Gastroesophageal sphincter (tissue), 4 donors: ENCODE data around the gene DCAF10. TPM values are rescaled to one million over a fixed set of nuclear protein-coding genes. Genes with fewer than 3 reads are reported as not detected.
"Not testable (repeated sequence)": the region's sequence is repeated elsewhere in the genome, so short reads cannot be mapped to it uniquely, and the experiment has no call there.

ENCODE experiments used
- ATAC-seq: fragments of 150-250 bp; one replicate; pipeline ENCODE4 v1.9.1; 2016; ENCODE audit warnings: mild to moderate bottlenecking, moderate library complexity
- H3K27ac ChIP-seq, 4 donors: fragments of 200-600 bp; sonication (generic) in 3 of 4; 1 replicate in 3 of 4; 2 replicates in 1 of 4; pipeline ENCODE4 v1.5.1; 2016 to 2019
- H3K27me3 ChIP-seq: fragments of 200-600 bp; sonication (generic); one replicate; pipeline ENCODE4 v1.5.1; 2019
- H3K36me3 ChIP-seq, 2 donors: fragments of 200-600 bp; sonication (generic); one replicate each; pipeline ENCODE4 v1.5.1; 2019; ENCODE audit warnings: control low read depth in 1 of 2
- H3K4me1 ChIP-seq, 3 donors: fragments of 200-600 bp; sonication (generic); 1 replicate in 2 of 3; 2 replicates in 1 of 3; pipeline ENCODE4 v1.5.1; 2016 to 2019; ENCODE audit warnings: control low read depth in 2 of 3
- H3K4me3 ChIP-seq, 2 donors: fragments of 200-600 bp; sonication (generic); one replicate each; pipeline ENCODE4 v1.5.1; 2019; ENCODE audit warnings: mild to moderate bottlenecking in 1 of 2, moderate library complexity in 1 of 2
- H3K9me3 ChIP-seq, 3 donors: fragments of 200-600 bp; sonication (generic); one replicate each; pipeline ENCODE4 v1.5.1; 2017 to 2019; ENCODE audit warnings: control low read depth in 2 of 3
- EP300 ChIP-seq: sonication (generic); formaldehyde crosslinking; IDR thresholded peaks from one replicate; pipeline ENCODE4 v1.6.1; 2017; ENCODE audit warnings: antibody characterized with exemption, mild to moderate bottlenecking
- POLR2A ChIP-seq, 2 donors: fragments of 450-650 bp; IDR thresholded peaks; one replicate each; pipeline ENCODE4 v1.6.1; 2017; ENCODE audit warnings: antibody characterized with exemption in 2 of 2, mild to moderate bottlenecking in 2 of 2, moderate library complexity in 1 of 2
- POLR2AphosphoS5 ChIP-seq: sonication (generic); formaldehyde crosslinking; IDR thresholded peaks from one replicate; pipeline ENCODE4 v1.6.1; 2017; ENCODE audit warnings: antibody characterized with exemption
- WGBS, 2 donors: methylation state at CpG; one replicate each; pipeline ENCODE4 v1.1.5; 2018; ENCODE audit warnings: low coverage in 1 of 2; 5-methylcytosine and 5-hydroxymethylcytosine counted together
- total RNA-seq, 4 donors: library from RNA; depleted of rRNA; stranded (reverse); fragments of >200 nt; gene quantifications; one replicate each; pipeline ENCODE4 v1.1.0, GENCODE V29; 2016
- TF ChIP-seq, protein P1 (sequence below), 4 experiments: fragments of 200-600 bp in 2 of 4; fragments of 450-650 bp in 2 of 4; sonication (generic) in 1 of 4; IDR thresholded peaks; one replicate each; pipeline ENCODE4 v1.5.1; 2017 to 2019; ENCODE audit warnings: antibody characterized with exemption in 4 of 4, mild to moderate bottlenecking in 2 of 4, moderate library complexity in 2 of 4

The DCAF10 gene
- total RNA-seq, 4 donors from 2014 or later = 20.6 to 37.4 (median 30.1) TPM

DNA sequence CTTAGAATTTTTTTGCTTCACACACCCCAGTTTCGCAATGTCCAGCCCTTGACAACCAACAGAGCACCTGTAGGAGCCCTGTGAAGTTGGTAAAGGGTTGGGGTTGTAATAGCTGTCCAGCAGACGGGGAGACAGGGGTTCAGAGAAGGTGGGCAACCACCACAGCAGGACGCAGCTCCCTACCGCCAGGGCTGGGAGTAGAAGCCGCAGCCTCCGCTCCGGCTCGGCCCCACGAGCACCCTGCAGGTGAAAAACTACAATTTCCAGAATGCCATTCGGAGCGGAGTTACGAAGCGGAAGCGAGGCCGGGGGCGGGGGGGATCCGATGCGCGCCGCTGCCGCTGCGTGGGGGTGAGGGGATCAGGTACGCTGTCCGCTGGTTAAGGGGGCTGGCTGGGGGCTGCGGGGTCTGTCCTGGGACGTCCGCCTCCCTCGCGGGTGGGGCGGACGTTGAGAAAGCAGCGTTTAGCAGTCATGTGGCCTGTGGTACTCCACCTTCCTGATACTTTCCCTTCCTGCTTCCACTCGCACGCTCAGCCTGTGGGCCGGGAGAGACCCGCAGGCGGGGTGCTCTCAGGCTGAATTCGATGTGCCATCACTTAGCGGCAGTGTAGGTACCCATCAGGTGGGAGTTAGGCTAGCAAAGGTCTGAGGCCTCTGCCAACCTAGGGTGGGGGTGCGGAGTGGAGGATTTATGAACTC is 47.0 kb upstream of the DCAF10 start, which contains the start of gene TRMT10B:
TRMT10B (plus strand) TSS at position 317 of the 702 bp plus-strand sequence. CDS start 8,127 bp downstream, outside the sequence.
- H3K27ac ChIP-seq = peak within 1 kb of the TSS; percentile 56 to 85 (median 84)
- peak within 1 kb of the TSS; percentile 72 to 96 for H3K4me3 ChIP-seq
- H3K9me3 ChIP-seq = no peaks in the 10 kb centered on the region
- H3K4me1 ChIP-seq = peaks cover 0 to 21% (median 0%) of the 10 kb centered on the region in 3 donors
- ATAC-seq = peak; percentile 92
- no peaks in the 10 kb centered on the region for H3K36me3 ChIP-seq
- H3K27me3 ChIP-seq = no peaks in the 10 kb centered on the region
- 0% methylated on average over 2 to 14 of the region's 40 CpGs for WGBS, 2 donors
- TF ChIP-seq, protein P1, sequence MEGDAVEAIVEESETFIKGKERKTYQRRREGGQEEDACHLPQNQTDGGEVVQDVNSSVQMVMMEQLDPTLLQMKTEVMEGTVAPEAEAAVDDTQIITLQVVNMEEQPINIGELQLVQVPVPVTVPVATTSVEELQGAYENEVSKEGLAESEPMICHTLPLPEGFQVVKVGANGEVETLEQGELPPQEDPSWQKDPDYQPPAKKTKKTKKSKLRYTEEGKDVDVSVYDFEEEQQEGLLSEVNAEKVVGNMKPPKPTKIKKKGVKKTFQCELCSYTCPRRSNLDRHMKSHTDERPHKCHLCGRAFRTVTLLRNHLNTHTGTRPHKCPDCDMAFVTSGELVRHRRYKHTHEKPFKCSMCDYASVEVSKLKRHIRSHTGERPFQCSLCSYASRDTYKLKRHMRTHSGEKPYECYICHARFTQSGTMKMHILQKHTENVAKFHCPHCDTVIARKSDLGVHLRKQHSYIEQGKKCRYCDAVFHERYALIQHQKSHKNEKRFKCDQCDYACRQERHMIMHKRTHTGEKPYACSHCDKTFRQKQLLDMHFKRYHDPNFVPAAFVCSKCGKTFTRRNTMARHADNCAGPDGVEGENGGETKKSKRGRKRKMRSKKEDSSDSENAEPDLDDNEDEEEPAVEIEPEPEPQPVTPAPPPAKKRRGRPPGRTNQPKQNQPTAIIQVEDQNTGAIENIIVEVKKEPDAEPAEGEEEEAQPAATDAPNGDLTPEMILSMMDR (IDR thresholded peaks at IDR 0.05) = peak in 2 of 4 experiments; percentile 10 to 27
- TF ChIP-seq POLR2AphosphoS5 = no peak
- TF ChIP-seq EP300 = no peak
- peak in 1 of 2 donors; percentile 31 for TF ChIP-seq POLR2A (IDR thresholded peaks at IDR 0.05)

DNA sequence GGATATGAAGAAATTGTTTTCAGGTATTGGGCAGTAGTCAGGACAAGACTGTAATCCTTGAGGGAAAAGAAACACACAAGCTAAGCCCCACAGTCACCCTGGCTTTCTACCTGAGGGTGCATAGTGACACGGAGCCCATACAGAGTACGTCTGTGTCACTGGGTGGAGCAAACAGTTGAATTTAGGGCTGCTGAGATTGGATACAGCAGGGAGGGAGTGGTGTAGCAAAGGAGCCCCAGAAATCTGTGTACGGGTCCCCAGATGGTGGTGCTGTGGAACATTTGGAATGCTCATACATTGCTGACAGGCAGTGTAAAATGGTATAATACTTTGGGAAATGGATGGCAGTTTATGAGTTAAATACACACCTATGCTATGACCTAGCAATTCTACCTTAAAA is 41.9 kb upstream of the DCAF10 start:
- WGBS, 2 donors = 59 to 81% methylated on average over 2 to 3 of the region's 3 CpGs
- Histone ChIP-seq H3K36me3 (peaks cover 0 to 14% of the 10 kb centered on the region in 2 donors), H3K4me3 (no peak overlapping the region), H3K9me3 (no peaks in the 10 kb centered on the region), H3K27me3 (no peaks in the 10 kb centered on the region), H3K27ac (no peak overlapping the region), H3K4me1 (peaks cover 0 to 15% (median 0%) of the 10 kb centered on the region in 3 donors)
- ATAC-seq = no peak
- no peak for TF ChIP-seq POLR2AphosphoS5

DNA sequence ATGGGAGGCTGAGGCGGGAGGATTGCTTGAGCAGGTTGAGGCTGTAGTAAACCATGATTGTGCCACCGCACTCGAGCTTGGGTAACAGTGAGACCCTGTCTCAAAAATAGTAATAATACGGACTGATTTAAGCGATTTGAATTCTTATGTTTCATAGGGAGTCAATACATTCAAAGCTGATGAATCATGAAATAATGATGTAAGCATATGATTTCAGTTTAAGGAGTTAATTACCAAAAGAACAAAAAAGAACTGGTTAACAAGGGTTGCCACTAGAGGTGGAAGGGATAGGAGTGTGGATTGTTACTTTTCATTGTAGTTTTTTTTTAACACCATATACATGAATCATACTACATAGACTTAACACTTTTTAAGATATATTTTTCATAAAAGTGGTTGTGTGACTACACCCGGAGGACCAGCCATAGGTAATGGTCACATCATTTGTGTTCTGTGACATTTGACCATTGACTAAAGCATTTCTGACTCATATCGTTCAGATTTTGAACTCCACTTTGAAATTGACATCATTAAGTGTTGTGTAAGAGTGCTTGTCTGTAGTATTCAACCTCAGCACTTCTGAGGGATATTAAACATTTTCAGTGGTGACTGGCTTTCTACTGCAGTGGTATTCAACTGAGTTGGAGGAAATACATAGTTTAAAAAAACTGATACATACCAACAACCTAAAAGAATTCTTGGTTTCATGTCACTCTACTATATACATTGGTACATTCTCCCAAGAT is 40.0 kb upstream of the DCAF10 start:
- TF ChIP-seq POLR2AphosphoS5 = no peak
- TF ChIP-seq EP300 = no peak
- TF ChIP-seq POLR2A (IDR thresholded peaks at IDR 0.05) = no peak
- TF ChIP-seq, protein P1 (IDR thresholded peaks at IDR 0.05) = no peak
- no peak for ATAC-seq

DNA sequence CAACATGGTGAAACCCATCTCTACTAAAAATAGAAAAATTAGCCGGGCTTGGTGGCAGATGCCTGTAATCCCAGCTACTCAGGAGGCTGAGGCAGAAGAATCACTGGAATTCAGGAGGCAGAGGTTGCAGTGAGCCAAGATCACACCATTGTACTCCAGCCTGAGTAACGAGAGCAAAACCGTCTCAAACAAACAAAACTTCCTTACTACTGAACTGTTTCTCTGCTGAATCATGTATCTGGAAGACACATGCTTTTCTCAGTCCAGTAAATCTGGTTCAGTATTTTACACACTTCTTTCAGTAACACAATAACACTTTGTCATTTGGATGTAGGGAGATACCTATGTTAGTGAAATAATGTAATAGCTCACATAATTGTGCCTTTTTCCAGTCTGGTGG is 39.1 kb upstream of the DCAF10 start:
- ATAC-seq = no peak
- 43 to 80% methylated on average over 1 to 3 of the region's 3 CpGs for WGBS, 2 donors
- Histone ChIP-seq H3K4me3 (no peak overlapping the region), H3K4me1 (no peaks in the 10 kb centered on the region), H3K27ac (no peak overlapping the region), H3K27me3 (no peaks in the 10 kb centered on the region), H3K36me3 (peaks cover 0 to 26% of the 10 kb centered on the region in 2 donors), H3K9me3 (no peaks in the 10 kb centered on the region)
- TF ChIP-seq POLR2A (IDR thresholded peaks at IDR 0.05) (no peak), EP300 (no peak), POLR2AphosphoS5 (no peak)
- TF ChIP-seq, protein P1 (IDR thresholded peaks at IDR 0.05) = no peak

More for the DNA sequence above, 40.0 kb upstream of the DCAF10 start:
- H3K9me3 ChIP-seq = no peaks in the 10 kb centered on the region
- 88 to 89% methylated on average over 4 to 6 of the region's 7 CpGs for WGBS, 2 donors
- H3K36me3 ChIP-seq = peaks cover 0 to 26% of the 10 kb centered on the region in 2 donors
- no peaks in the 10 kb centered on the region for H3K4me1 ChIP-seq
- no peak overlapping the region for H3K27ac ChIP-seq
- H3K4me3 ChIP-seq = no peak overlapping the region
- H3K27me3 ChIP-seq = no peaks in the 10 kb centered on the region

GRCh38 chr9:37765263-37765662 is 35.3 kb upstream of the DCAF10 start:
- H3K27ac ChIP-seq, H3K27me3 ChIP-seq, H3K9me3 ChIP-seq, H3K4me1 ChIP-seq, H3K4me3 ChIP-seq, ATAC-seq: not testable (repeated sequence)
- peaks cover 0 to 47% of the 10 kb centered on the region in 2 donors for H3K36me3 ChIP-seq
- 94 to 100% methylated on average over 2 to 4 of the region's 6 CpGs for WGBS, 2 donors
